HG02642 (cell line): Measurements from ENCODE around the gene ZNF579.
"Not testable (repeated sequence)": the region's sequence is repeated elsewhere in the genome, so short reads cannot be mapped to it uniquely, and the experiment has no call there.

Experiments used
- ATAC-seq: cut with Tn5 transposase; IDR thresholded peaks from one replicate; pipeline ENCODE4 v1.9.1; 2021; ENCODE audit warnings: mild to moderate bottlenecking; ENCODE audit not compliant: unreplicated experiment, poor library complexity

Gene ZNF579

DNA sequence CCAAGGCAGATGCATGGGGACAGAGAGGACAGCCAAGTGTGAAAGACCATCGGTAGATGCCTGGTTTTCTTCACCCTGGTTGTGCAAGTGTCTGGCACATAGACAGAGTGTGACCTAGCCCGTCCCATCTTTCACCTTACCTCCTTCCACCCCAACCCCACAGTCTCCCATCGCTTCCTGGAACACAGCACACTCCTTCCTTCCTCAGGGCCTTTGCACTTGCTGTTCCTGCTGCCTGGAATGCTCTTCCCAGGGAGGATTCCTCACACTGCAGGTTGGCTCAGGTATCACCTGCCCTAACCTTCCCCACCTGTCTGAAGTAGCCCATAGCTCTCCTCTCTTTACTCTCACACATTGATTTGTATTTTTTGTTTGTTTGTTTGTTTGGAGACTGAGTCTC is 15.7 kb upstream of the ZNF579 start:
- ATAC-seq = no peak

DNA sequence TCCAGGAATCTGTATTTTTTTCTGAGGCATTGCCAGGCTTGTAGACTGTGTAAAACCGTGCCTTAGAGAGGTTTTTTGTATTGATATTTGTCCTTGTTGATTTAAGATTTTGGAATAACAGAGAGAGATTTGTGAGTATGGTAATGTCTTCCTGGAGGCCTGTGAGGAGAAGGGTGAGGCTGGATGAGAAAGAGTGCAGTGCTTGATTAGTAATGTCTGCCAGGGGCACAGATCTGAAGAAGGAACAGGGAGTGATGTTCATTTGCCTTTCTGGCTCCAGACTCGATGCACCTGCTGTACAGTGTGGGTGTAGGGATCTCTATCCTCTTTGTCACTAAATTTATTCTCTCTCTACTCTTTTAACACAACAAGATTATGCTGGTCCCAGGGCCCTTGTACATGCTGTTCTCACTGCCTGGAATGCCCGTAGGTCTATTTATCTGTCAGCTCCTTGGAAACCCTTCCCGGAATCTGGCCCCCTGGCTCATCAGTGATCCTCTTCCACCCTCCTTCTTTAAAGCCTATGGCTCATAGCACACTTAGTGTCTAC is 14.4 kb upstream of the ZNF579 start:
- no peak for ATAC-seq

DNA sequence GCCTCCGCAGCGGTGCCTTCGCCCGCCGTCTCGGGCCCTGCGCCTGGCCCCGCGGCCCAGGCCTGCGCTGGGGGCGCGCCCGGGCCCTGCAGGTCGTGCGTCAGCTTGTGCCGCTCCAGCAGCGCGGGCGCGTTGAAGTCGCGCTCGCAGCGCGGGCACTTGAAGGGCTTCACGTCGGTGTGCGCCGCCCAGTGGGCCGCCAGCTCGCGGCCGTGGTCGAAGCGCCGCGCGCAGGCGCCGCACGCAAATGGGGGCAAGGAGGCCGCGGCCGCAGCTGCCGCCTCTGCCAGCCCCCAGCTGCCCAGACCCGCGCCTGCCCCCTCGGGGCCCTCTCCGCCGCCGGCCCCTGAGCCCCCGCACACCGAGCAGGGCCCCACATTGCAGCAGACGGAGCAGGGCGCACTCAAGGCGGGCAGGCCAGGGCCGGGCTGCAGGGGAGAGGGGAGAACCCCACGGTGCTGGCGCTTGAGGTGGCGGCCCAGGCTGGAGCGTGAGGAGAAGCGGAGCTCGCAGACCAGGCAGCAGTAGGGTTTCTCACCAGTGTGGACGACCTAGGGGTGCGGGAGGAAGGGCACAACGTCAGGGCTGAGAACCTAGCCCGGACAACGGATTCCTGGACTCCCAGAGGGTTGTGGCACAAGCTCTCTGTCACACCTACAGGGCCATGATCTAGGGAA is 12.6 kb upstream of the ZNF579 start:
- ATAC-seq = no peak

DNA sequence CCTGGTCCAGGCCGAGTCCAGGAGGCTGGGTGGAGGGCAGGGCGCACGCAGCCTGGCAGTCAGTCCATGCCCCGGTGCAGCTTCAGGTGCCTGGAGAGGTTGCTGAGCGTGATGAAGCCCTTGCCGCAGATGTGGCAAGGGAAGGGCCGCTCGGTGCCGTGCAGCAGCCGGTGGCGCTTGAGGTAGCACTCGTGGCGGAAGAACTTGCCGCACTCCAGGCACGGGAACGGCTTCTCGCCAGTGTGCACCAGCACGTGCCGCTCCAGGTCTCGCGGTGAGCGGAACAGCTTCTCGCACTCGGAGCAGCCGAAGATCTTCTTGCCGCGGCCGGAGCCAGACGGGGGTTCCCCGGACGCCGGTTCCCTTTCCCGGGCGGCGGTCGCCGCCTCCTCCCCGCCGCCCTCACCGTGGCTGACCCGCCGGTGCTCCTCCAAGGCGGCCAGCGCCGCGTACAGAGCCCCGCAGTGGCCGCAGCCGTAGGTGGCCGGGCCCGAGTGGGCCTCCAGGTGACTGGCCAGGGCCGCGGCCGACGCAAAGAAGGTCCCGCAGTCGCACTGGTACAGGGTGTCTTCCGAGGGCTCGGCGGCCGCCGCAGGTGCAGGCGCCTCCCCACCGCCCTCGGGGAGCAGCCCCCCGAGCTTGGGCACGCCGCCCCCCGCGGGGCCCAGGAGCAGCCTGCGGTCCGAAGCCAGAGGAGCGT is 11.9 kb upstream of the ZNF579 start:
- ATAC-seq = no peak

DNA sequence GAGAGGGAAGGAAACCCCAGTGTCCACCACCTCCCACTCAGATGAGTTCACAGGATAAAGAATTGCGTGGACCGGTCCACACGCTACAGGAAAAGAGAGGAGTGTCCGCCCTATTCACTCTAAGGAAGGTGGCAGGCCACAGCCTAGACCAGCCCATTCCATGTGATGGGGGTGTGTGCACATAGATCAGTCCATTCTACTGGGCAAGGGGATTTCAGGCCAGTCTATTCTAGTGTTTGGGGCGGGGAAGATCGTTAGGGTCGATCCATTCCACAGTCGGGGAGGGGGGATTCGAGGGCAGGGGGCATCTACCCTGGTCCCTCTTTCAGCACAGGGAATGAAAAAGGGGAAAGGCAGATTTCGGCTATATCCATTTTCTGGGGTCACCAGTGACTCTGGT is 10.9 kb upstream of the ZNF579 start:
- ATAC-seq = no peak

DNA sequence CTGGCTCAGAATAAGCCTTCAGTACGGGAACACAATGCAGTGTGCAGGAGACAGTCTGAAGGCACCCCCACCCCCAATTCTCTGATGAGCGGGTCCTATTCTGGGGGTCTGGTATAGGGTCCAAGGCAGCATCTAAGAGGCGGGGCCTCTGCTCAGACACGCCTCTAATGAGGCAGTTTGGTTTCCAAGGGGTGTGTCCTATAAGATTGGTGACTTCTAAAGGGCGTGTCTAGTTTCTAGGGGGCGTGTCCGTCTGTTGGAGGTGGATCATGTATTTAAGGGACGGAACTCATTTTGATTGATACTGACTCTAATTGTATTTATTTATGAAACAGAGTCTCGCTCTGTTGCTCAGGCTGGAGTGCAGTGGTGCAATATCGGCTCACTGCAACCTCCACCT is 10.0 kb upstream of the ZNF579 start:
- no peak for ATAC-seq

DNA sequence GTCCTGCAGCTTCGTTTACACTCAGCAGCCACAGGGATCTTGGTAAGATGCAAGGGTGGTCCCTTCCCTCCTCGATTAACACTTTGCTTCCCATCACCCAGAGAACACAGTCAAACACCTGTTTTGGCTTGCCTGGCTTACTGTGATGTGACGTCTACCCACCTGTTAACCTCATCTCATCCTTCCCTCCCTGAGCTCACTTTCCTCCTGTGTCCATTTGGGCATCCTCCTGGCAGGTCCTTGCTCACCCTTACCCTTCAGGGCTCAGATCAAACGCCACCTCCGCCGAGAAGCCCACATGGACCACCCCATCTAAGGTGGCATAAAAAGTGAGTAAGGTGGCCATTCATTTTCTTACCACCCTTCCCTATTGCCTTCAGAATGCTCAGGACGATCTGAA is 9.5 kb upstream of the ZNF579 start:
- no peak for ATAC-seq

DNA sequence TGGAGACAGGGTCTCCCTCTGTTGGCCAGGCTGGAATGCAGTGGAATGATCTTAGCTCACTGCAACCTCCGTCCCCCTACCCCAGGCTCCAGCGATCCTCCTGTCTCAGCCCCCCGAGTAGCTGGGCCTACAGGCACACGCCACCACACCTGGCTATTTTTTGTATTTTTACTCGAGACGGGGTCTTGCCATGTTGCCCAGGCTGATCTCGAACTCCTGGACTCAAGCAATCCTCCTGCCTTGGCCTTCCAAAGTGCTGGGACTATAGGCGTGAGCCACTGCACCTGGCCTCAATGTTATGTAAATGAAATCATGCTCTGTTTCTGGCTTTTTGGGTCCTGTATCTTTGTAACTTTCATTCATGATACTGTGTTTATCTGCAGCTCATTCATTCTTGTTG is 8.1 kb upstream of the ZNF579 start:
- no peak for ATAC-seq

DNA sequence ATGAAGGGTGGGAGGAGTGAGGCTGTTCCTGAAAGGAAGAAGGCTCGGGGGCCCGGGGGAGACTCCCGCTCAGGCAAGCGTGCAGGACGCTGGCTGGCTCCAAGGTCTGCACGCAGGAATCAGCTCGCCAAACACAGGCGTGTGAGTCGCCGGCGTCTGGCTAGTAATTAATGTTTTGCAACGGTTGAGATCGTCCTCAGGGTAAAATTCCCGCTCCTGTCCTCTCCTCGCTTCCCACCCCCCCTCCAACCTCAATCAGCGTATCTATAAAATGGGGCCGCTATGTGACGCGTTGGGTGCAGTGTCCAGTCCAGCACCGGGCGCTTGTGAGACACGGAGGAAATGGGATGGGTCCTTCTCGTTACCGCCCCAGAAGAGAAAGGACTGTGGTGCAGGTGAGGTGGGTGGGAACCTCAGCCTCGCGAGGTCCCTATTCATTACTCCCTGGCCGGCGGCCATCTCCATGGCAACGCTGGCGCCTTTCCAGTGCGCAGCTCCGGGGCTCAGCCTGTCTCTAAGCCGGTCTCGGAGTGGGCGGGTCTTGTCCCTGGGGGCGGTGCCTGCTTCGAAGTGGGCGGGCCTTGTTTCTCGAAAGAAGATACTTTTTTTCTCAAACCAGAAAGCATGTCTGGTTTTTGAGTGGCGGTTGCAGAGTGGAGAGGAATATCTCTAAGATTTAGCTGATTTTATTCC is 6.5 kb upstream of the ZNF579 start:
- peak; percentile 80 for ATAC-seq

DNA sequence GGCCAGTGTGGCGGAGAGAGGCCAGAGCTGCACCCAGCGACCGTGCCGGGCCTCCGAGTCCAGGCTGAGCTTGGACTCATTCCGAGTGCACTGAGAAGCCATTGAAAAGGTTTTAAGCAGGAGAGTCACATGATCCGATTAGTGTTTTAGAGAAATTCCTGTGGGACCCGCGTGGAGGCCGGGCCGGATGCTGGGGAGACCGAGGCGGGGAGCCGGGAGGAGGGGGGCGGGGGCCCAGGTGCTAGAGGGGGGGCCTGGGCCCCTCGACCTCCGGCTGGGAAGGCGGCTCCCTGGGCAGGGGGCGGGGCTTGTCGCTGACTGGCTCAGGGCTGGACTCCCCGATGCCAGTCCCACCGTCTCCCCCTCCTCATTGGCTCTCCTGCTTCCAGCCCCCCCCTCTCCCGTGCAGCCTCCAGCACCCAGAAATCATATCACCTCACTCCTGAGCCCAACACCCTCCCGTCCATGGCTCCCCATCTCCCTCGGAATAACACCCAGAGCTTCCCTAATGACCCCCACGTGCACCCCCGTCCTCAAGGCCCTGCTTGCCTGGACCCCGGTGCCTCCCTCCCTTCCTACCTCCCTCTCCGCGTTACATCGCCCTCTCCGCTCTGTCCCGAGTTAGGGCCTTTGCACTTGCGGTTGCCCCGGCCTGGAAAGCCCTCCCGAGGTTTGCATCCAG is 5.2 kb upstream of the ZNF579 start:
- no peak for ATAC-seq

DNA sequence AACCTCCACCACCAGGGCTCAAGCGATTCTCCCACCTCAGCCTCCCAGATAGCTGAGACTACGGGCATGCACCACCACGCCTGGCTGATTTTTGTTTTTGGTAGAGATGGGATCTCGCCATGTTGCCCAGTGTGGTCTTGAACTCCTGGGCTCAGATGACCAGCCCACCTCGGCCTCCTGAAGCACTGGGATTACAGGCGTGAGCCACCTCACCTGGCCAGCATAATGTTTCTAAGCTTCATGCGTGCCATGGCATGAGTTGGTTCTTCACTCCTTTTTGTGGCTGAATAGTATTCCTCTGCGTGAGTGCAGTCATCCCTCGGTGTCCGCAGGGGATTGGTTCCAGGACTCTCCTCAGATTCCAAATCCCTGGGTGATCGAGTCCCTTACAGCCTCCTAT is 4.2 kb upstream of the ZNF579 start:
- no peak for ATAC-seq

DNA sequence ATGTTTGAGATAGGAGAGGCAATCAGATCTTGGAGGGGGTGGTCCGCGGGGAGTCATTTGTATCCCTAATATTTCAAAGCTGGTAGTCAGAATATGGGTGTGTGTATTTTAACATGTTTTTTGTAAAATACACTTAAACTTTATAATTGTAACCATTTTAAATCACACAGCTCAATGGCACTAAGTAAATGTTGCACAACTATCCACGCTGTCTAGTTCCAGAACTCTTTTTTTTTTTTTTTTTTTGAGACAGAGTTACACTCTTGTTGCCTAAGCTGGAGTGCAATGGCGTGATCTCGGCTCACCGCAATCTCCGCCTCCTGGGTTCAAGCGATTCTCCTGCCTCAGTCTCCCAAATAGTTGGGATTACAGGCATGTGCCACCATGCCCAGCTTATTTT is 3.2 kb upstream of the ZNF579 start:
- not testable (repeated sequence) for ATAC-seq

DNA sequence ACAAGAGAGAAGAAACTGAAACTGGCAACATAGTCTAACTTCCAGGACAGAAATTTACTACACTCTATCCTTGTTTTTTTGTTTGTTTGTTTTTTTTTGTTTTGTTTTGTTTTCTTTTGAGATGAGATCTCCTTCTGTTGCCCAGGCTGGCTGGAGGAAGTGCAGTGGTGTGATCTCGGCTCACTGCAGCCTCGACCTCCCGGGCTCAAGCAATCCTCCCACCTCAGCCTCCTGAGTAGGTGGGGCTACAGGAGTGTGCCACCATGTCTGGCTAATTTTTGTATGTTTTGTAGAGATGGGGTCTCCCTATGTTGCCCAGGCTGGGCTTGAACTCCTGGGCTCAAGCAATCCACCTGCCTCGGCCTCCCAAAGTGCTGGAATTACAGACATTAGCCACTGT is 1.6 kb upstream of the ZNF579 start:
- ATAC-seq = not testable (repeated sequence)

DNA sequence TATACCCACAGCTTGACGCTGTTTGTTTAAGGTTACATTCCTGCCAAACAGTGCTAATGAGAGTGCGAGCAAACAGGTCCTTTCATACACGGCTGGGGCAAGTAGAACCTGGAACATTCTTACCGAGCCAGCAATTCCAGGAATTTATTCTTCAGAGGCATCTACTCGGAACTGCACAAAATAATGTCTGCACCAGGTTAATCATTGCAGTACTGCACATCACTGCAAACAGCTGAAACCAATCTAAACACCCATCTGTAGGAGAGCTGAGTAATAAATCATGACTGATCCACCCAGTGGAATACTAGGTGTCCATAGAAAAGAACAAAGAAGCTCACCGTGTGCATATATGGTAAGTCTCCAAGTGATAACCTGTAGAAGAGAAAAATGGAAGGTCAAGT is 1.2 kb upstream of the ZNF579 start:
- ATAC-seq = no peak

DNA sequence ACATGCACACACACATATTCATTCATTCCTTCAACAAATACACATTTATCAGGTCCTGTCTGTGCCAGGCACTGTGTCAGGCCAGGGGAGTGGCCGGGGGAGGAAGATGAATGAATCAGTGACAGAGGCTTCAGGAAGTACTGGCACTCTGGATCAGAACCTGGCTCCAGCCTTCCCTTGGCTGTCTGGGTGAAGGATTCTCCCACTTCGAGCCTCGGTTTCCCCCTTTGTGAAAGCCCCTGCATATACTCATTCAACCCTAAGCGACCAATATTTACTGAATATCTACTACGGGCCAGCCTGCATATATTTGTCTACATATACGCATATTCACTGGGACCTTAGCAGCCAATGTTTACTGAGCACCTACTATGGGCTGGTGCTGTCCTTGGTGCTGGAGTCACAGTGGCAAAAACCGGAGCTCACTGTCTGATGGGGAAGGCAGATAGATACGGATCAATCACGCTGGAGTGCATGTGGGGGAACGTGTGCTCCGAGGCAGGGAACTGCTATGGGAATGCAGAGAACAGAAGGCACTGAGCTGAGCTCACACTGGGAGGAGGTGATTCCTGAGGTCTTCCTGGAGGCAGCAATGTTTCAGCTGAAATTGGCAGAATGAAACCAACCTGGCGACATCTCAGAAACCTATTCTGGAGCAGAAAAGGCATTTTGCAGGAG is 636 bp upstream of the ZNF579 start:
- ATAC-seq = no peak

DNA sequence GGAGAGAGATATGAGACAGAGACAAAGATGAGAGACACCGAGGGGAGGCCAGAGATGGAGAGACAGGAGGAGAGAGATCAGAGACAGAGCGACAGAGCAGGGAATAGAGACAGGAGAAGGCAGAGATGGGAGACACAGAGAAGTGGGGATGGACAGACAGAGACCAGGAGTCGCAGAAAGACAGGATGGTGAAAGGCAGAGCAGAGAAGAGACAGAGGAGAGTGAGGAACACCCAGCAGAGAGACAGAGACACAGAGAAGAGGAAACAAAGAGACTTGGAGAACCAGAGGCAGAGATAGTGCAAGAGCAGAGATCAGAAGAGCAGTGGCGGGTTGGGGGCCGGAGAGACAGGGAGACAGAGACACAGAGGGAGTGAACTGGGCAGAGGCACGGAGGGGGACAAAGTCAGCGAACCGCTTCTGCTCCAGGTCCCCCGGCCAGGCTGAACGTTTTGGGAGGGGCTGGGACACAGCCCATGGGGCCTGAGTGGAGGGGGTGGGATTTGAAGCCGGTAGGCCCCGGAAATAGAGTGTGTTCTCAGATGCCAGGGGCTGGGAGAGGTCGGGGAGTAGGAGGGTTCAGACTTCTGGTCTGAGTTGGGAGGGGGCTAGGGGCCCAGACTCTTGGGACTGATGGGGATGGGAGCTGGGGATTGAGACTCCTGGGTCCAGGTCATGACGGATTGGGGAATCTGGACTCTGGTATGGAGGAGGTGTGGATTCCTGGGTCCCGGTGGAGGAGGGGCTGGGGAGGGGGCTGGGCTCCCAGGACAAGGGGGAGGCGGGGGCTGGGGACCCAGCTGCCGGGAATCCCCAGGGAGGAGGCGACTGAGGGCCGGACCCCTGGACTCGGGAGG is 654 bp downstream of the ZNF579 start:
- ATAC-seq = no peak

DNA sequence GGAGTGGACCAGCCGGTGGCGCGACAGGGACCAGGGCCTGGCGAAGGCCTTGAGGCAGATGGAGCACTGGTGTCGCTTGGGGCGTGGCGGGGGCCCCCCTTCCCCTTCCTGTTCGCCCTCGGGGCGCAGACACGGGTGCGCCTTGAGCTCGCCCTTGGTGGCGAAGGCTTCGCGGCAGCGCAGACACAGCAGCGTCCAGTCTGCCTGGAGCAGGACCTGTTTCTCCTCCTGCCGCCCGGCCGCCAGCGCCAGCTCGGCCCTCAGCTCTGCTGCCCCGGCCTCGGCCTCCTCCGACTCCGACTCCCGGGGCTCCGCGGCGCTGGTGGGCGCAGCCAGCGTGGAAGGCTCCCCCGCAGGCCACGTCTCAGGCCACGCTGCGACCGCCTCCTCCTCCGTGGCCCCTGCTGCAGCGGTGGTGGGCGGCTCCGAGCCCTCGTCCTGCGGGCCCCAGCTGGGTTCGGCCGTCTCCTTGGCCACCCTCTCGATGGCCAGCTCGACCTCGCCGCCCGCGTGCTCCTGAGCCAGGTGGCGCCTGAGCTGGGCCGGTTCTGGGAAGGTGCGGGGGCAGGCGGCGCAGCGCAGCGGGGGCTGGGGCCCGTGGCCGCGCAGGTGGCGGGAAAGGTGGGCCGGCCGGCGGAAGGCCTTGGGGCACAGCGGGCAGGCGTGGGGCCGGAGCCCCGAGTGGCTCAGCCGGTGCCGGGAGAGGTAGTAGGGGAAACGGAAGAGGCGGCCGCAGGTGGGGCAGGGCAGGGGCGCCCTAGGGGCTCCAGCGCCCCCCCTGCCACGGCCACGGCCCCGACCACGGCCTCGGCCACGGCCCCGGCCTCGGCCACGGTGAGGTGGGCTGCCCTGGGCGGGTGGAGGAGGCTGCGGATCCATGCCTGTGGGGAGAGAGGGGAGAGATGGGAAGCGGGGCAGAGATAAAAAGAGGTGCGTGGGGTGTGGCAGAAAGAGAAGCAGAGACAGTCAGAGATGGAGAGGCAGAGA is 1.6 kb downstream of the ZNF579 start:
- ATAC-seq = no peak
